Measurements from ENCODE around the gene TMTC1. TPM values are rescaled to one million over a fixed set of nuclear protein-coding genes. Genes with fewer than 3 reads are reported as not detected.

TMTC1 gene
- total and polyA plus RNA-seq, 5 experiments from 2014 or later, result not detected

GRCh38 chr12:29574500-29574899, 209.2 kb downstream of the TMTC1 start:
- H3K4me3 Mint-ChIP-seq, result no peak overlapping the region
- H3K36me3 Mint-ChIP-seq, result no peaks in the 10 kb centered on the region
- POLR2A ChIA-PET, result no interaction called here
- no peaks in the 10 kb centered on the region for H3K9me3 Mint-ChIP-seq
- ATAC-seq (no peak), DNase-seq (no peak)
- no peaks in the 10 kb centered on the region for H3K4me1 Mint-ChIP-seq
- H3K27ac Mint-ChIP-seq, result no peak overlapping the region
- H3K27me3 Mint-ChIP-seq, result peaks cover 0 to 7% (median 0%) of the 10 kb centered on the region in 5 donors

GRCh38 chr12:29572938-29573337, 210.8 kb downstream of the TMTC1 start:
- ATAC-seq (no peak), DNase-seq (no peak)
- POLR2A ChIA-PET, result no interaction called here
- no peaks in the 10 kb centered on the region for H3K36me3 Mint-ChIP-seq
- no peak overlapping the region for H3K27ac Mint-ChIP-seq
- no peaks in the 10 kb centered on the region for H3K4me1 Mint-ChIP-seq
- H3K27me3 Mint-ChIP-seq, result peaks cover 0 to 7% (median 3%) of the 10 kb centered on the region in 5 donors
- H3K4me3 Mint-ChIP-seq, result no peak overlapping the region
- no peaks in the 10 kb centered on the region for H3K9me3 Mint-ChIP-seq

- peaks cover 0 to 7% (median 3%) of the 10 kb centered on the region in 5 donors for H3K27me3 Mint-ChIP-seq
- POLR2A ChIA-PET, result no interaction called here
- no peak overlapping the region for H3K27ac Mint-ChIP-seq
- ATAC-seq (no peak), DNase-seq (no peak)
- no peaks in the 10 kb centered on the region for H3K36me3 Mint-ChIP-seq
- no peaks in the 10 kb centered on the region for H3K4me1 Mint-ChIP-seq
- H3K9me3 Mint-ChIP-seq, result no peaks in the 10 kb centered on the region
- H3K4me3 Mint-ChIP-seq, result no peak overlapping the region
These were observed 211.3 kb downstream of the TMTC1 start for GRCh38 chr12:29572464-29572863.

GRCh38 chr12:29569132-29569757, 214.5 kb downstream of the TMTC1 start:
- ATAC-seq (no peak), DNase-seq (no peak)
- Mint-ChIP-seq H3K27ac (no peak overlapping the region), H3K27me3 (peaks cover 10 to 22% (median 17%) of the 10 kb centered on the region in 5 donors), H3K36me3 (no peaks in the 10 kb centered on the region), H3K4me1 (no peaks in the 10 kb centered on the region), H3K4me3 (no peak overlapping the region), H3K9me3 (no peaks in the 10 kb centered on the region)
- POLR2A ChIA-PET, result no interaction called here

GRCh38 chr12:29566441-29566840, 217.3 kb downstream of the TMTC1 start:
- ATAC-seq (no peak), DNase-seq (no peak)
- Mint-ChIP-seq H3K9me3 (no peaks in the 10 kb centered on the region), H3K4me3 (no peak overlapping the region), H3K4me1 (peaks cover 2 to 11% (median 6%) of the 10 kb centered on the region in 4 donors), H3K27ac (no peak overlapping the region), H3K27me3 (peaks cover 19 to 40% (median 36%) of the 10 kb centered on the region in 5 donors), H3K36me3 (no peaks in the 10 kb centered on the region)
- POLR2A ChIA-PET, result no interaction called here

GRCh38 chr12:29565727-29566126, 218.0 kb downstream of the TMTC1 start:
- ATAC-seq, result no peak
- no peaks in the 10 kb centered on the region for H3K9me3 Mint-ChIP-seq
- POLR2A ChIA-PET, result no interaction called here

GRCh38 chr12:29564925-29565324, 218.8 kb downstream of the TMTC1 start:
- H3K27ac Mint-ChIP-seq, result peak overlapping the region in 1 of 10 donors; percentile 50
- H3K4me3 Mint-ChIP-seq, result no peak overlapping the region
- DNase-seq, result no peak

More at GRCh38 chr12:29565727-29566126, 218.0 kb downstream of the TMTC1 start:
- H3K4me1 Mint-ChIP-seq, result peaks cover 2 to 11% (median 6%) of the 10 kb centered on the region in 4 donors
- H3K4me3 Mint-ChIP-seq, result no peak overlapping the region
- H3K36me3 Mint-ChIP-seq, result no peaks in the 10 kb centered on the region
- DNase-seq, result no peak
- no peak overlapping the region for H3K27ac Mint-ChIP-seq
- H3K27me3 Mint-ChIP-seq, result peaks cover 19 to 40% (median 36%) of the 10 kb centered on the region in 5 donors

GRCh38 chr12:29563636-29564035, 220.1 kb downstream of the TMTC1 start:
- no peak for DNase-seq
- Mint-ChIP-seq H3K36me3 (no peaks in the 10 kb centered on the region), H3K27ac (peak overlapping the region in 1 of 10 donors; percentile 29), H3K4me1 (peaks cover 2 to 11% (median 6%) of the 10 kb centered on the region in 4 donors), H3K9me3 (no peaks in the 10 kb centered on the region), H3K4me3 (peak overlapping the region in 5 of 10 donors; percentile 2 to 30 (median 11)), H3K27me3 (peaks cover 17 to 40% (median 36%) of the 10 kb centered on the region in 5 donors)
- no peak for ATAC-seq
- POLR2A ChIA-PET, result no interaction called here

More at GRCh38 chr12:29564925-29565324, 218.8 kb downstream of the TMTC1 start:
- no peaks in the 10 kb centered on the region for H3K36me3 Mint-ChIP-seq
- peaks cover 2 to 11% (median 6%) of the 10 kb centered on the region in 4 donors for H3K4me1 Mint-ChIP-seq
- POLR2A ChIA-PET, result no interaction called here
- H3K27me3 Mint-ChIP-seq, result peaks cover 19 to 40% (median 36%) of the 10 kb centered on the region in 5 donors
- no peak for ATAC-seq
- H3K9me3 Mint-ChIP-seq, result no peaks in the 10 kb centered on the region

- Mint-ChIP-seq H3K27me3 (peaks cover 16 to 40% (median 36%) of the 10 kb centered on the region in 5 donors), H3K4me3 (no peak overlapping the region)
- POLR2A ChIA-PET, result no interaction called here
These were observed 220.7 kb downstream of the TMTC1 start for GRCh38 chr12:29563071-29563470.

GRCh38 chr12:29562110-29562804, 221.5 kb downstream of the TMTC1 start:
- POLR2A ChIA-PET, result no interaction called here
- DNase-seq, result no peak
- Mint-ChIP-seq H3K4me3 (no peak overlapping the region), H3K27ac (no peak overlapping the region), H3K4me1 (peaks cover 2 to 11% (median 6%) of the 10 kb centered on the region in 4 donors), H3K9me3 (no peaks in the 10 kb centered on the region), H3K27me3 (peaks cover 18 to 42% (median 36%) of the 10 kb centered on the region in 5 donors), H3K36me3 (no peaks in the 10 kb centered on the region)
- no peak for ATAC-seq

More at GRCh38 chr12:29563071-29563470, 220.7 kb downstream of the TMTC1 start:
- H3K9me3 Mint-ChIP-seq, result no peaks in the 10 kb centered on the region
- no peak for DNase-seq
- H3K27ac Mint-ChIP-seq, result no peak overlapping the region
- peaks cover 2 to 11% (median 6%) of the 10 kb centered on the region in 4 donors for H3K4me1 Mint-ChIP-seq
- H3K36me3 Mint-ChIP-seq, result no peaks in the 10 kb centered on the region
- ATAC-seq, result no peak

GRCh38 chr12:29561664-29562071, 222.1 kb downstream of the TMTC1 start:
- ATAC-seq (no peak), DNase-seq (no peak)
- Mint-ChIP-seq H3K27me3 (peaks cover 18 to 41% (median 37%) of the 10 kb centered on the region in 5 donors), H3K9me3 (no peaks in the 10 kb centered on the region), H3K36me3 (no peaks in the 10 kb centered on the region), H3K27ac (no peak overlapping the region), H3K4me3 (no peak overlapping the region), H3K4me1 (peaks cover 2 to 11% (median 6%) of the 10 kb centered on the region in 4 donors)
- POLR2A ChIA-PET, result no interaction called here

- H3K9me3 Mint-ChIP-seq, result no peaks in the 10 kb centered on the region
- H3K36me3 Mint-ChIP-seq, result no peaks in the 10 kb centered on the region
- H3K4me1 Mint-ChIP-seq, result peaks cover 2 to 11% (median 6%) of the 10 kb centered on the region in 4 donors
- H3K27ac Mint-ChIP-seq, result no peak overlapping the region
- POLR2A ChIA-PET, result no interaction called here
- H3K27me3 Mint-ChIP-seq, result peaks cover 10 to 31% (median 26%) of the 10 kb centered on the region in 5 donors
- ATAC-seq (no peak), DNase-seq (no peak)
- H3K4me3 Mint-ChIP-seq, result no peak overlapping the region
These were observed 224.5 kb downstream of the TMTC1 start for GRCh38 chr12:29559198-29559597.

GRCh38 chr12:29556363-29556762, 227.4 kb downstream of the TMTC1 start:
- Mint-ChIP-seq H3K36me3 (no peaks in the 10 kb centered on the region), H3K4me1 (no peaks in the 10 kb centered on the region), H3K9me3 (no peaks in the 10 kb centered on the region), H3K4me3 (no peak overlapping the region), H3K27me3 (peaks cover 2 to 16% (median 7%) of the 10 kb centered on the region in 5 donors), H3K27ac (no peak overlapping the region)
- ATAC-seq, result no peak
- POLR2A ChIA-PET, result no interaction called here
- DNase-seq, result no peak
